Measurements from ENCODE around the gene MTHFSD.

The MTHFSD gene

GRCh38 chr16:86590501-86591144 lies 35.6 kb upstream of the MTHFSD start:
- no peak for TF ChIP-seq MAX (IDR thresholded peaks at IDR 0.05)
- TF ChIP-seq TEAD4 (IDR thresholded peaks at IDR 0.05) = no peak

- TF ChIP-seq USF1 (IDR thresholded peaks at IDR 0.05) (no peak), CEBPB (IDR thresholded peaks at IDR 0.05) (no peak), TAF1 (IDR thresholded peaks at IDR 0.05; ENCODE audit: low read depth) (no peak)
Observed at GRCh38 chr16:86587487-86587886, 32.5 kb upstream of the MTHFSD start.

- TF ChIP-seq EGR1 (IDR thresholded peaks at IDR 0.05) (no peak), CREB1 (IDR thresholded peaks at IDR 0.05; ENCODE audit: low read depth) (no peak), USF1 (IDR thresholded peaks at IDR 0.05) (no peak), REST (IDR thresholded peaks at IDR 0.05; ENCODE audit: low read depth) (no peak), MAX (IDR thresholded peaks at IDR 0.05) (no peak), TAF1 (IDR thresholded peaks at IDR 0.05; ENCODE audit: low read depth) (no peak), CEBPB (IDR thresholded peaks at IDR 0.05) (no peak), YY1 (IDR thresholded peaks at IDR 0.05; ENCODE audit: low read depth) (no peak), FOXM1 (IDR thresholded peaks at IDR 0.05; ENCODE audit: borderline replicate concordance, low read depth) (no peak), EP300 (IDR thresholded peaks at IDR 0.05; ENCODE audit: borderline replicate concordance) (no peak), TEAD4 (IDR thresholded peaks at IDR 0.05) (no peak), ZBTB7A (IDR thresholded peaks at IDR 0.05; ENCODE audit: low read depth) (no peak), TCF12 (IDR thresholded peaks at IDR 0.05; ENCODE audit: low read depth) (no peak), NFIC (IDR thresholded peaks at IDR 0.05) (no peak)
Observed at GRCh38 chr16:86585821-86586611, 31.0 kb upstream of the MTHFSD start.

- no peak for TF ChIP-seq EP300 (IDR thresholded peaks at IDR 0.05; ENCODE audit: borderline replicate concordance)
- TF ChIP-seq NFIC (IDR thresholded peaks at IDR 0.05) = no peak
- no peak for TF ChIP-seq CREB1 (IDR thresholded peaks at IDR 0.05; ENCODE audit: low read depth)
- TF ChIP-seq RAD21 (IDR thresholded peaks at IDR 0.05; ENCODE audit: low read depth) = no peak
- no peak for TF ChIP-seq EGR1 (IDR thresholded peaks at IDR 0.05)
- TF ChIP-seq REST (IDR thresholded peaks at IDR 0.05; ENCODE audit: low read depth) = no peak
Observed at GRCh38 chr16:86584726-86585721, 30.0 kb upstream of the MTHFSD start.

- no peak for TF ChIP-seq EGR1 (IDR thresholded peaks at IDR 0.05)
- no peak for TF ChIP-seq CEBPB (IDR thresholded peaks at IDR 0.05)
- TF ChIP-seq EP300 (IDR thresholded peaks at IDR 0.05; ENCODE audit: borderline replicate concordance) = no peak
- TF ChIP-seq NFIC (IDR thresholded peaks at IDR 0.05) = no peak
- TF ChIP-seq CREB1 (IDR thresholded peaks at IDR 0.05; ENCODE audit: low read depth) = no peak
- no peak for TF ChIP-seq FOXM1 (IDR thresholded peaks at IDR 0.05; ENCODE audit: borderline replicate concordance, low read depth)
- no peak for TF ChIP-seq YY1 (IDR thresholded peaks at IDR 0.05; ENCODE audit: low read depth)
- no peak for TF ChIP-seq RAD21 (IDR thresholded peaks at IDR 0.05; ENCODE audit: low read depth)
- no peak for TF ChIP-seq TCF12 (IDR thresholded peaks at IDR 0.05; ENCODE audit: low read depth)
- TF ChIP-seq REST (IDR thresholded peaks at IDR 0.05; ENCODE audit: low read depth) = no peak
- TF ChIP-seq MAX (IDR thresholded peaks at IDR 0.05) = no peak
- TF ChIP-seq USF1 (IDR thresholded peaks at IDR 0.05) = no peak
- no peak for TF ChIP-seq TEAD4 (IDR thresholded peaks at IDR 0.05)
- TF ChIP-seq ZBTB7A (IDR thresholded peaks at IDR 0.05; ENCODE audit: low read depth) = no peak
- no peak for TF ChIP-seq TAF1 (IDR thresholded peaks at IDR 0.05; ENCODE audit: low read depth)
Observed at GRCh38 chr16:86584071-86584685, 29.1 kb upstream of the MTHFSD start.

Measured in Ishikawa (cell line).